ENCODE data around the gene RBM18.

RBM18 gene

GRCh38 chr9:122229485-122229837 is 35.2 kb downstream of the RBM18 start:
- Mint-ChIP-seq H3K4me1 (peaks cover 40% of the 10 kb centered on the region), H3K27ac (no peak overlapping the region), H3K9me3 (no peaks in the 10 kb centered on the region), H3K27me3 (ENCODE audit: low read depth, poor library complexity) (no peaks in the 10 kb centered on the region), H3K4me3 (no peak overlapping the region), H3K36me3 (ENCODE audit: low read depth) (no peaks in the 10 kb centered on the region)
- no peak for TF ChIP-seq CTCF (IDR thresholded peaks at IDR 0.05)
- no peak for DNase-seq

GRCh38 chr9:122228568-122229484 is 35.8 kb downstream of the RBM18 start, which contains the start of gene LHX6:
Gene LHX6, minus strand, starts transcription at chr9:122228957. Its CDS starts 217 bp downstream, at chr9:122228740.
- H3K27ac Mint-ChIP-seq: no peak within 1 kb of the TSS
- no peaks in the 10 kb centered on the region for H3K9me3 Mint-ChIP-seq
- H3K4me3 Mint-ChIP-seq: peak within 1 kb of the TSS; percentile 72
- H3K27me3 Mint-ChIP-seq (ENCODE audit: low read depth, poor library complexity): no peaks in the 10 kb centered on the region
- H3K4me1 Mint-ChIP-seq: peaks cover 43% of the 10 kb centered on the region
- DNase-seq: peak; percentile 59
- TF ChIP-seq CTCF (IDR thresholded peaks at IDR 0.05): no peak
- H3K36me3 Mint-ChIP-seq (ENCODE audit: low read depth): no peaks in the 10 kb centered on the region

GRCh38 chr9:122228191-122228567 is 36.5 kb downstream of the RBM18 start:
- DNase-seq: no peak
- Mint-ChIP-seq H3K4me3 (peak overlapping the region; percentile 72), H3K27ac (no peak overlapping the region), H3K36me3 (ENCODE audit: low read depth) (no peaks in the 10 kb centered on the region), H3K4me1 (peaks cover 40% of the 10 kb centered on the region), H3K27me3 (ENCODE audit: low read depth, poor library complexity) (no peaks in the 10 kb centered on the region), H3K9me3 (no peaks in the 10 kb centered on the region)
- TF ChIP-seq CTCF (IDR thresholded peaks at IDR 0.05): no peak

DNA sequence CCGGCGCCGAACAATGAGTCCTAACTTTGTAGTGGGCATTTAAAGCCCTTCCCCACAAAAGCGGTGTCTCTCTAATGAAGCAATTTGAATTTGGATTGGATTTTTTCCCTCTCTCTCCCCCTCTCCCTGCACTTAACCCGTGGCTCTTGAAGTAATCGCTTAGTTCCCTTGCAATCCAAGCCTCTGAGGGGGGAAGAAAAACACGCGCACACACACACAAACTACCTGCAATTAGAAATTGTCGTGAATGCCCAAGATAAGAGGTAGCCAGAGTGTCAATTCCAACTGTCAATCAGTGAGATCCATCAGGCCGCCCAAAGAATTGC is 37.1 kb downstream of the RBM18 start:
- Mint-ChIP-seq H3K4me3 (peak overlapping the region; percentile 72), H3K36me3 (ENCODE audit: low read depth) (no peaks in the 10 kb centered on the region), H3K4me1 (peaks cover 34% of the 10 kb centered on the region), H3K9me3 (no peaks in the 10 kb centered on the region), H3K27me3 (ENCODE audit: low read depth, poor library complexity) (no peaks in the 10 kb centered on the region), H3K27ac (no peak overlapping the region)
- DNase-seq: no peak
- TF ChIP-seq CTCF (IDR thresholded peaks at IDR 0.05): no peak

GRCh38 chr9:122226758-122227574 is 37.7 kb downstream of the RBM18 start:
- TF ChIP-seq CTCF (IDR thresholded peaks at IDR 0.05): no peak
- Mint-ChIP-seq H3K27ac (no peak overlapping the region), H3K4me3 (peak overlapping the region; percentile 65), H3K4me1 (peaks cover 33% of the 10 kb centered on the region), H3K27me3 (ENCODE audit: low read depth, poor library complexity) (no peaks in the 10 kb centered on the region), H3K36me3 (ENCODE audit: low read depth) (no peaks in the 10 kb centered on the region), H3K9me3 (no peaks in the 10 kb centered on the region)
- DNase-seq: peak; percentile 44

Data from nephron progenitor cell (in vitro differentiated cells).